GM19240 (cell line): ENCODE data around the gene VIPR2.

Experiments used
- DNase-seq: peaks from one replicate; pipeline ENCODE4 v3.0.0; 2011; ENCODE audit warnings: low spot score; ENCODE audit not compliant: insufficient read length

The VIPR2 gene

GRCh38 chr7:159028508-159029401 is 115.9 kb downstream of the VIPR2 start:
- DNase-seq, result no peak

GRCh38 chr7:159027789-159028507 is 116.7 kb downstream of the VIPR2 start:
- DNase-seq, result no peak

- no peak for DNase-seq
These were observed 117.4 kb downstream of the VIPR2 start for GRCh38 chr7:159027056-159027788.

GRCh38 chr7:159026271-159027055 is 118.2 kb downstream of the VIPR2 start:
- DNase-seq, result no peak

- DNase-seq, result no peak
These were observed 119.4 kb downstream of the VIPR2 start for GRCh38 chr7:159025161-159025779.

- DNase-seq, result no peak
These were observed 120.3 kb downstream of the VIPR2 start for GRCh38 chr7:159024280-159024951.

GRCh38 chr7:159023746-159024145 is 120.9 kb downstream of the VIPR2 start:
- no peak for DNase-seq

- no peak for DNase-seq
These were observed 121.5 kb downstream of the VIPR2 start for GRCh38 chr7:159023206-159023605.

GRCh38 chr7:159022238-159022993 is 122.3 kb downstream of the VIPR2 start:
- DNase-seq, result no peak

- no peak for DNase-seq
These were observed 123.7 kb downstream of the VIPR2 start for GRCh38 chr7:159020987-159021386.

- DNase-seq, result no peak
These were observed 125.6 kb downstream of the VIPR2 start for GRCh38 chr7:159019111-159019510.

- DNase-seq, result no peak
These were observed 126.9 kb downstream of the VIPR2 start for GRCh38 chr7:159017741-159018140.

GRCh38 chr7:159017210-159017609 is 127.5 kb downstream of the VIPR2 start:
- DNase-seq, result no peak

- DNase-seq, result no peak
These were observed 128.1 kb downstream of the VIPR2 start for GRCh38 chr7:159016591-159016990.

GRCh38 chr7:159015454-159016410 is 128.9 kb downstream of the VIPR2 start:
- DNase-seq, result no peak

GRCh38 chr7:159015081-159015453 is 129.6 kb downstream of the VIPR2 start:
- DNase-seq, result no peak

- DNase-seq, result no peak
These were observed 130.2 kb downstream of the VIPR2 start for GRCh38 chr7:159014297-159015062.
